Choroid plexus epithelial cell (primary cell): ENCODE data around the gene VAV2.
"Not testable (repeated sequence)": the region's sequence is repeated elsewhere in the genome, so short reads cannot be mapped to it uniquely, and the experiment has no call there.

Experiments
- DNase-seq: peaks from one replicate; pipeline ENCODE4 v3.0.0-alpha.2; 2010; ENCODE audit warnings: low read depth
- H3K4me3 ChIP-seq: 2 replicates; pipeline ENCODE4 v1.5.1; 2011; ENCODE audit warnings: low read depth, mild to moderate bottlenecking, control low read depth, low read length, moderate library complexity
- CTCF ChIP-seq: conservative IDR thresholded peaks from 2 replicates; pipeline ENCODE4 v1.5.1; 2011; ENCODE audit warnings: low read depth, mild to moderate bottlenecking, control low read depth, inconsistent platforms, low read length, moderate library complexity

VAV2 gene

GRCh38 chr9:133927041-133927440, 65.1 kb downstream of the VAV2 start:
- TF ChIP-seq CTCF, result no peak
- no peak overlapping the region for H3K4me3 ChIP-seq
- no peak for DNase-seq

- no peak for TF ChIP-seq CTCF
Observed at GRCh38 chr9:133926165-133926856, 65.8 kb downstream of the VAV2 start.

GRCh38 chr9:133924453-133924852, 67.7 kb downstream of the VAV2 start:
- no peak overlapping the region for H3K4me3 ChIP-seq
- peak; percentile 14 for TF ChIP-seq CTCF
- DNase-seq, result no peak

More at GRCh38 chr9:133926165-133926856, 65.8 kb downstream of the VAV2 start:
- no peak for DNase-seq
- no peak overlapping the region for H3K4me3 ChIP-seq

- DNase-seq, H3K4me3 ChIP-seq: not testable (repeated sequence)
Observed at GRCh38 chr9:133923608-133924007, 68.5 kb downstream of the VAV2 start.

- H3K4me3 ChIP-seq, result no peak overlapping the region
- DNase-seq, result no peak
- no peak for TF ChIP-seq CTCF
Observed at GRCh38 chr9:133921866-133922265, 70.3 kb downstream of the VAV2 start.

- DNase-seq, result no peak
- H3K4me3 ChIP-seq, result no peak overlapping the region
Observed at GRCh38 chr9:133920471-133920870, 71.7 kb downstream of the VAV2 start.

GRCh38 chr9:133919253-133920115, 72.6 kb downstream of the VAV2 start:
- no peak for TF ChIP-seq CTCF
- H3K4me3 ChIP-seq, result no peak overlapping the region
- DNase-seq, result peak; percentile 11

More at GRCh38 chr9:133920471-133920870, 71.7 kb downstream of the VAV2 start:
- no peak for TF ChIP-seq CTCF
